Gastroesophageal sphincter (tissue), 4 donors: ENCODE results near the gene P2RX4. TPM values are rescaled to one million over a fixed set of nuclear protein-coding genes. Genes with fewer than 3 reads are reported as not detected.

Experiments used
- ATAC-seq: fragments of 150-250 bp; one replicate; pipeline ENCODE4 v1.9.1; 2016; ENCODE audit warnings: mild to moderate bottlenecking, moderate library complexity
- H3K27ac ChIP-seq, 4 donors: fragments of 200-600 bp; sonication (generic) in 3 of 4; 1 replicate in 3 of 4; 2 replicates in 1 of 4; pipeline ENCODE4 v1.5.1; 2016 to 2019
- H3K27me3 ChIP-seq: fragments of 200-600 bp; sonication (generic); one replicate; pipeline ENCODE4 v1.5.1; 2019
- H3K36me3 ChIP-seq, 2 donors: fragments of 200-600 bp; sonication (generic); one replicate each; pipeline ENCODE4 v1.5.1; 2019; ENCODE audit warnings: control low read depth in 1 of 2
- H3K4me1 ChIP-seq, 3 donors: fragments of 200-600 bp; sonication (generic); 1 replicate in 2 of 3; 2 replicates in 1 of 3; pipeline ENCODE4 v1.5.1; 2016 to 2019; ENCODE audit warnings: control low read depth in 2 of 3
- H3K4me3 ChIP-seq, 2 donors: fragments of 200-600 bp; sonication (generic); one replicate each; pipeline ENCODE4 v1.5.1; 2019; ENCODE audit warnings: mild to moderate bottlenecking in 1 of 2, moderate library complexity in 1 of 2
- H3K9me3 ChIP-seq, 3 donors: fragments of 200-600 bp; sonication (generic); one replicate each; pipeline ENCODE4 v1.5.1; 2017 to 2019; ENCODE audit warnings: control low read depth in 2 of 3
- CTCF ChIP-seq, 4 experiments: fragments of 200-600 bp in 2 of 4; fragments of 450-650 bp in 2 of 4; sonication (generic) in 1 of 4; IDR thresholded peaks; one replicate each; pipeline ENCODE4 v1.5.1; 2017 to 2019; ENCODE audit warnings: antibody characterized with exemption in 4 of 4, mild to moderate bottlenecking in 2 of 4, moderate library complexity in 2 of 4
- EP300 ChIP-seq: sonication (generic); formaldehyde crosslinking; IDR thresholded peaks from one replicate; pipeline ENCODE4 v1.6.1; 2017; ENCODE audit warnings: antibody characterized with exemption, mild to moderate bottlenecking
- POLR2A ChIP-seq, 2 donors: fragments of 450-650 bp; IDR thresholded peaks; one replicate each; pipeline ENCODE4 v1.6.1; 2017; ENCODE audit warnings: antibody characterized with exemption in 2 of 2, mild to moderate bottlenecking in 2 of 2, moderate library complexity in 1 of 2
- POLR2AphosphoS5 ChIP-seq: sonication (generic); formaldehyde crosslinking; IDR thresholded peaks from one replicate; pipeline ENCODE4 v1.6.1; 2017; ENCODE audit warnings: antibody characterized with exemption
- WGBS, 2 donors: methylation state at CpG; one replicate each; pipeline ENCODE4 v1.1.5; 2018; ENCODE audit warnings: low coverage in 1 of 2; 5-methylcytosine and 5-hydroxymethylcytosine counted together
- total RNA-seq, 4 donors: library from RNA; depleted of rRNA; stranded (reverse); fragments of >200 nt; gene quantifications; one replicate each; pipeline ENCODE4 v1.1.0, GENCODE V29; 2016

Gene P2RX4
- total RNA-seq, 4 donors from 2014 or later: 15.1 to 32.8 (median 31.0) TPM

- H3K4me1 ChIP-seq: peaks cover 0 to 15% (median 0%) of the 10 kb centered on the region in 3 donors
- no peak overlapping the region for H3K4me3 ChIP-seq
- H3K27me3 ChIP-seq: no peaks in the 10 kb centered on the region
- no peak overlapping the region for H3K27ac ChIP-seq
- H3K36me3 ChIP-seq: peaks cover 0 to 40% of the 10 kb centered on the region in 2 donors
- 87 to 90% methylated on average over 4 of the region's 4 CpGs for WGBS, 2 donors
- no peaks in the 10 kb centered on the region for H3K9me3 ChIP-seq
- TF ChIP-seq EP300: no peak
- no peak for TF ChIP-seq POLR2A (IDR thresholded peaks at IDR 0.05)
- no peak for TF ChIP-seq CTCF (IDR thresholded peaks at IDR 0.05)
- TF ChIP-seq POLR2AphosphoS5: no peak
- no peak for ATAC-seq
Observed at GRCh38 chr12:121216102-121216501, 6.2 kb downstream of the P2RX4 start.

- Histone ChIP-seq H3K36me3 (peaks cover 0 to 50% of the 10 kb centered on the region in 2 donors), H3K4me3 (no peak overlapping the region), H3K9me3 (no peaks in the 10 kb centered on the region), H3K27ac (no peak overlapping the region), H3K27me3 (no peaks in the 10 kb centered on the region), H3K4me1 (peaks cover 0 to 10% (median 0%) of the 10 kb centered on the region in 3 donors)
- no peak for TF ChIP-seq POLR2AphosphoS5
- TF ChIP-seq EP300: no peak
- TF ChIP-seq POLR2A (IDR thresholded peaks at IDR 0.05): no peak
- TF ChIP-seq CTCF (IDR thresholded peaks at IDR 0.05): no peak
- 73 to 75% methylated on average over 6 to 7 of the region's 8 CpGs for WGBS, 2 donors
- no peak for ATAC-seq
Observed at GRCh38 chr12:121217063-121217462, 7.1 kb downstream of the P2RX4 start.

GRCh38 chr12:121217761-121218160 lies 7.8 kb downstream of the P2RX4 start:
- no peak for ATAC-seq
- WGBS, 2 donors: 64 to 91% methylated on average over 5 of the region's 5 CpGs
- no peak overlapping the region for H3K27ac ChIP-seq

GRCh38 chr12:121218588-121219352 lies 8.8 kb downstream of the P2RX4 start:
- WGBS, 2 donors: 88 to 93% methylated on average over 9 to 14 of the region's 18 CpGs
- Histone ChIP-seq H3K36me3 (peaks cover 0 to 61% of the 10 kb centered on the region in 2 donors), H3K9me3 (no peaks in the 10 kb centered on the region), H3K27ac (no peak overlapping the region), H3K4me3 (no peak overlapping the region), H3K27me3 (no peaks in the 10 kb centered on the region), H3K4me1 (peaks cover 0 to 10% (median 0%) of the 10 kb centered on the region in 3 donors)
- no peak for ATAC-seq
- TF ChIP-seq CTCF (IDR thresholded peaks at IDR 0.05) (no peak), EP300 (no peak), POLR2AphosphoS5 (no peak)

More at GRCh38 chr12:121217761-121218160, 7.8 kb downstream of the P2RX4 start:
- no peak overlapping the region for H3K4me3 ChIP-seq
- peaks cover 0 to 55% of the 10 kb centered on the region in 2 donors for H3K36me3 ChIP-seq
- no peaks in the 10 kb centered on the region for H3K9me3 ChIP-seq
- no peak for TF ChIP-seq POLR2A (IDR thresholded peaks at IDR 0.05)
- no peak for TF ChIP-seq EP300
- TF ChIP-seq CTCF (IDR thresholded peaks at IDR 0.05): no peak
- no peak for TF ChIP-seq POLR2AphosphoS5
- no peaks in the 10 kb centered on the region for H3K27me3 ChIP-seq
- H3K4me1 ChIP-seq: peaks cover 0 to 10% (median 0%) of the 10 kb centered on the region in 3 donors
